Cardiac fibroblast (primary cell): ENCODE measurements around the gene CDH11.

Source experiments
- DNase-seq, 2 donors: peaks; one replicate each; pipeline versions ENCODE4 v3.0.0 to v3.0.0-alpha.2; 2010; ENCODE audit warnings: low read depth in 2 of 2
- H3K4me3 ChIP-seq, 2 donors: replicated peaks in 1 of 2; 1 replicate in 1 of 2; 2 replicates in 1 of 2; pipeline ENCODE4 v1.5.1; 2011; ENCODE audit warnings: low read depth in 2 of 2, low read length in 2 of 2, mild to moderate bottlenecking in 2 of 2, moderate library complexity in 1 of 2
- CTCF ChIP-seq: IDR thresholded peaks from one replicate; pipeline ENCODE4 v1.5.1; 2011; ENCODE audit warnings: low read depth, mild to moderate bottlenecking, low read length, inconsistent platforms

Gene CDH11

GRCh38 chr16:65044026-65044425 lies 77.8 kb downstream of the CDH11 start:
- no peak overlapping the region for H3K4me3 ChIP-seq
- no peak for TF ChIP-seq CTCF
- DNase-seq, result no peak

- TF ChIP-seq CTCF, result no peak
- H3K4me3 ChIP-seq, result no peak overlapping the region
- no peak for DNase-seq
Measured at GRCh38 chr16:65042438-65043365, 79.2 kb downstream of the CDH11 start.

- no peak for TF ChIP-seq CTCF
- no peak for DNase-seq
- no peak overlapping the region for H3K4me3 ChIP-seq
Measured at GRCh38 chr16:65041667-65042066, 80.2 kb downstream of the CDH11 start.

GRCh38 chr16:65038100-65038499 lies 83.8 kb downstream of the CDH11 start:
- no peak for TF ChIP-seq CTCF
- no peak for DNase-seq
- H3K4me3 ChIP-seq, result no peak overlapping the region

- TF ChIP-seq CTCF, result no peak
- H3K4me3 ChIP-seq, result no peak overlapping the region
- no peak for DNase-seq
Measured at GRCh38 chr16:65037556-65037955, 84.3 kb downstream of the CDH11 start.

GRCh38 chr16:65034915-65035314 lies 86.9 kb downstream of the CDH11 start:
- H3K4me3 ChIP-seq, result no peak overlapping the region
- TF ChIP-seq CTCF, result no peak
- no peak for DNase-seq

- DNase-seq, result peak in 1 of 2 donors; percentile 20
Measured at GRCh38 chr16:65032387-65032786, 89.5 kb downstream of the CDH11 start.

More at GRCh38 chr16:65032387-65032786, 89.5 kb downstream of the CDH11 start:
- H3K4me3 ChIP-seq, result no peak overlapping the region
- no peak for TF ChIP-seq CTCF
